Lung microvascular endothelial cell (primary cell): ENCODE measurements around the gene ABHD5. TPM values are rescaled to one million over a fixed set of nuclear protein-coding genes. Genes with fewer than 3 reads are reported as not detected.
A peak's percentile ranks its signal among the peaks of the same experiment; 100 is the strongest.

Experiments used
- DNase-seq, 2 donors: peaks; one replicate each; pipeline versions ENCODE4 v3.0.0 to v3.0.0-alpha.2; 2010; ENCODE audit warnings: low read depth in 2 of 2
- total RNA-seq: library from RNA; depleted of rRNA; stranded (reverse); fragments of >200 nt; gene quantifications from 2 replicates; pipeline ENCODE4 v1.2.1, GENCODE V29; 2014

Gene ABHD5
- total RNA-seq, 1 donor from 2014 or later: 9.1 TPM

- DNase-seq: no peak
Observed at GRCh38 chr3:43755516-43756200, 64.9 kb downstream of the ABHD5 start.

DNA sequence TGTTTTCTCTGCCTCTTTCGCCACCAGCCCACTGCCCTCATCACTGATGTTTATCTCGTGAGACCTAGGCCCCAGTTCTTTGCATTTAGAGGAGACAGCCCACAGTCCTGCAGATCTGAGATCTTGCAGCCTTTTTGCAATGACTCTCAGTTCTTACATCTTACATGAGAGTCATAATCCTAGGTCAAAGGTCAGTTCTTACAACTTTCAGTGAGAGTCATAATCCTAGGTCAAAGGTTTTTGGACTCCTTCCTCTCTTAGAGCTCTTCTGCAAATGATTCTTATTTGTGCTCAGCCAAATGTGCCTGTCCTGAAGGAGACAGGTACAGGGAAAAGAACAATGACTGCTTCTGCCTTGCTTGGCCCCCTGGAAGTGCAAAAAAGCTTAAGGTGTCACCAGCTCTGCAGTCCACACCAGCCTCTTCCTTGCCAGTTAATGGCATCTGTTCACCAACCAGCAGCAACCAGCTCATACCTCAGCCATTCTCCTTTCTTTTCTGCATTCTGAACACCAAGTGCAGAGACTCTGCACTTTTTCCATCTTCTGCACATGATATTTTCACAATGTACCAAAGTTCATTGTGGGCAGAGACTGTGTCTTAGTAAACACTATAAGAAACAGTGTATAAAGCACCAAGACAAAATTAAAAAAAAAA, 67.1 kb downstream of the ABHD5 start:
- no peak for DNase-seq

- DNase-seq: peak in 1 of 2 donors; percentile 7
Observed at GRCh38 chr3:43758592-43759225, 68.0 kb downstream of the ABHD5 start.

- peak; percentile 78 to 85 for DNase-seq
Observed at GRCh38 chr3:43759297-43759782, 68.6 kb downstream of the ABHD5 start.

GRCh38 chr3:43759938-43760337, 69.2 kb downstream of the ABHD5 start:
- DNase-seq: no peak

- DNase-seq: no peak
Observed at GRCh38 chr3:43760938-43761337, 70.2 kb downstream of the ABHD5 start.

GRCh38 chr3:43762451-43762850, 71.7 kb downstream of the ABHD5 start:
- no peak for DNase-seq

GRCh38 chr3:43764056-43764455, 73.3 kb downstream of the ABHD5 start:
- DNase-seq: no peak

DNA sequence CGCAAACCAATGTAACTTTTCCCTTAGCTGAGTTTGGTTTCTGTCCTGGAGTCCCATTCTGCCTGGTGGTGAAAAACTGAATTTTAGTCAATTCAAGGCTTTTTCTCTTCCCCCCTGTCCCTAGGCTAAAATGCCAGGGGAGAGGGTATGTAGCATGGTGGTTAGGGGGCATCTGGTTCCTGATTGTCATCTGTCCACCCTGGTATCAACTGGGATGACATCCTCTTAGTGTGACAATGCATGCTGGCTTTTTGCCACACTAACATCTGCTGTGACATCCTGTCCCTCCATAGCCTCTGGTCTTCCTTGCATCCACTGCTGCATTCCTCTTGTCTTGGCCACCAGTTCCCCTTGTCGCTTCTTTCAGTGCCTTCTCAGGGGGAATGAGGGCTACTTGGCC, 73.7 kb downstream of the ABHD5 start:
- DNase-seq: no peak

- no peak for DNase-seq
Observed at GRCh38 chr3:43765521-43765971, 74.8 kb downstream of the ABHD5 start.

DNA sequence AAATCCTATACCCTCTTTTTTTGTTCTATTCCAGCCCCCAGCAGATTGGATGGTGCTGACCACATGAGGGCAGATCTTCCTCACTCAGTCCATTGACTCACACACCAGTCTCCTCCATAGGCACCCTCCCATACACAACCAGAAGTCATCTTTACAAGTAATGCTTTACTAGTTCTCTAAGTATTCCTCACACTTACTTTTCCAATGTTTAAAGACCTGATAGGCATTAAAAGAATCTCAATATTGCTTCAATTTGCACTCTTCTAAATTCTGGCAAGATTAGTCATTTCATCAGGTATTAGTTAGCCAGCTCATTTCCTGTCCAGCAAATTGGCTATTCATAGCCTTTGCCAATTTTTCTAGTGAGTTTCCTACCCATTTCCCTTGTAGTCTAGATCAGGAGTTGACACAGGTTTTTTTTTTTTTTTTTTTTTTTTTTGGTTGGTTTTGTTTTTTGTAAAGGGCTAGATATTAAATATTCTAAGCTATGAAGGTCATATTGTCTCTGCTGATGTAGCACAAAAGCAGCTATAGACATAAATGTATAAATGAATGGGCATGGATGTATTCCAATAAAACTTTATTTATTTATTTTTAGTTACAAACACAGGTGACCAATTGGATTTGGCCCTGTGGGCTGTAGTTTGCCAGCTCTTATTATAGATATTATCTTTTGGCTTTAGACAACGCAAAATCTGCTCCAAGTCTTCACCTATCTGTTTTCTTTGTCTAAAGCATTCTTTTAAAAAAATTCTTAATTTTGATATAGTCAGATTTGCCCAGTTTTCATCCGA, 76.1 kb downstream of the ABHD5 start:
- DNase-seq: peak; percentile 73 to 84

- peak in 1 of 2 donors; percentile 67 for DNase-seq
Observed at GRCh38 chr3:43768381-43768973, 77.7 kb downstream of the ABHD5 start.

GRCh38 chr3:43769097-43769884, 78.6 kb downstream of the ABHD5 start:
- DNase-seq: peak; percentile 83 to 92

DNA sequence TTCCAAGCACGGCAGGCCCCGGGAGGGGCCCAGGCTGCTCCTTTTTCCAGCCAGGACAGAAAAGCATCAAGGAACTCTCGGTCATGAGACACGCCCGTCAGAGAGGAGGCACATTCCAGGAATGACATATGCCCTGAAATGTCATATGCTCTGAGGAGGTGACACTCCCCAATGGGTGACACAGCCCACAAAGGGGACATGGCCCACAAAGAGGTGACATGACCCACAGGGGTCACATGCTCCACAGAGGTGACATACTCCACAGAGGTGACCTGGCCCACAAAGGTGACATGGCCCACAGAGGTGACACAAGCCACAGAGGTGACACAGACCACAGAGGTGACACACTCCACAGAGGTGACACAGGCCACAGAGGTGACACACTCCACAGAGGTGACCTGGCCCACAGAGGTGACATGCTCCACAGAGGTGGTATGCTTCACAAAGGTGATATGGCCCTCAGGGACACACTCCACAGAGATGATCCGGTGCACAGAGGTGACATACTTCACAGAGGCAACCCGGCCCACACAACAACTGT, 79.2 kb downstream of the ABHD5 start:
- DNase-seq: no peak

DNA sequence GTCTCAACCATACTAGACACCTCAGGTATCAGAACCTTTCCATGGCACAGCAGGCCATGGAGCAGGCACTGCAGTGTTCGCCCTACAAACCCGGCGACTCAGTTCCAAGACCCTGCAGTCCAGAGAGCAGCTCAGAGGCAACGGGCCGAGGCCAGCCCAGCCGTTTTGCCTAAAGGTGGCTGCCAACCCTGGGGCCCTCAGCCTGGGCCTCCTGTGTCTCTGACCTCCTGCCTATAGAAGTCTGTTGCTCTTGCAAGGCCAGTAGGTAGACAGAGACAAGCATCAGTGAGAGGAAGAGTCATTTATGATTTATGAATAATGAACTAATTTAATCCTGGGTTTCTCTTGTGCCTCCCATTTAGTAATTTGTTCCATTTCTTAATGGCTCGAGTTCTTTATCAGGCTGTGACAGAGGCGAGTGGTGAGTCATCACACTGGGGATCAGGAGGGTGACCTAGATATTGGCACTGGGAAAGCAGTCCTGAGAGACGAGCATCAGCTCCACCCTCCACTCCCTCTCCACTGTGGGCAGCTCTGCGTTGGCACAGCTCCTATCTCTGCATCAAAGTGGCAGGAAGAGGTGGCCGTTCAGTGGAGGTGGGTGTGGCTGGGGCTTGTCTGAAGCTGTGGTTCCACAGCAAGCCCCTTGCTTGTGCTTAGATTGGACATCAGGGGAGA, 79.8 kb downstream of the ABHD5 start:
- DNase-seq: peak; percentile 45 to 52

DNA sequence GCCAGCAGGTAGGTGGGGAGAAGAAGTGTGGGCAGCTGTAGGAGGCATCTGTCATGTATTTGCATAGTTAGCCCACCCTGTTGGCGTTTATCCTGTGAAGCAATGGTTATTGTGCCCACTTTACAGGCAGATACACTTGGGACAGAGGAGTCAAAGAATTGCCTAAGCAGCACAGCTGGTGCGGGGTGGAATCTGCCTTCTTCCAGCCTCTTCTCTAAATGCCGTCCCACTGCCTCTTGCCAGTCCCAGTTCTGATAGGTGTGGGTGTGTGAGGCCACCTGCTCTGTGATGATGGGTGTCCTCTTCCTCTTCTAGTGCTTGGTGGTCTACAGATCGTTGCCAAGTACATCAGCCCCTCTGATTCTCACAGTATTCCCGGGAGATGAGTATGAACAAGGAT, 80.9 kb downstream of the ABHD5 start:
- DNase-seq: no peak

DNA sequence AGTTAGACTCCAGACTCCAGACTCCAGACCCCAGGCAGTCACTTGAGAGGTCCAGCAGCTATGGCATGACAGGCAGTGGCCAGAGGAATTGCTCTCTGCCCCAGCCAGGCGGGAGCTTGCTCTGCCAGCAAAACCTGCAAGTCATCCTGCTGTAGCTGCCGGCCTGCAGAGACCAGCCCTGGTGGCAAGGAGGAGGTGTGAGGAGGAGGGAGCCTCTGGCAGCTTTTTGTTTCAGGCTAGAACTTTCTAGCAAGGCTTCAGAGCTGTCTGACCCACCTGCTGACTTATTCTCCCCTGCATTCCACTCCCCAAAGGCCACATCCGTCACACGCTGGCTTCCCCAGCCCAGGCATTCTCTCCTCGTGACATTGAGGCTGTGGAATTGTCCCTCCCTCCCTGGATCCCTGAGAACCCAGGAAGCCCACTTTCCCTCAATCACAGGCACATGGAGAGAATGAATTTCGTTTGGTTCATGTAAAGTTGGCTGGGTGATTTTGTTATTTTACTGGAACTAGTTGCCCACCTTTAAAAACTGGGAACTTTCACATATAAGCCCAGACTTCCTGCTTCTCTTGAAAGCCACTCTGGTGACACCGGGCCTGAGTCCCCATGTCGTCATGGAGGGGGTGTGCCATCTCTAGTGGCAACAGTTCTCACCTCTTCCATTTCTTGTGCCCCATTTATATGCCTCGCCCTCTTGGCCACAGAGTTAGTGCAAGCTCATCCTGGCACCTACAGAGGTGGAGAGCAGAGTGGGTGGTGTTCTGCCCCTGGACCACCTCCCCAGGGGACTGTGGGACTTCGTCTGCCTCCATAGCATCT, 82.7 kb downstream of the ABHD5 start:
- DNase-seq: no peak

DNA sequence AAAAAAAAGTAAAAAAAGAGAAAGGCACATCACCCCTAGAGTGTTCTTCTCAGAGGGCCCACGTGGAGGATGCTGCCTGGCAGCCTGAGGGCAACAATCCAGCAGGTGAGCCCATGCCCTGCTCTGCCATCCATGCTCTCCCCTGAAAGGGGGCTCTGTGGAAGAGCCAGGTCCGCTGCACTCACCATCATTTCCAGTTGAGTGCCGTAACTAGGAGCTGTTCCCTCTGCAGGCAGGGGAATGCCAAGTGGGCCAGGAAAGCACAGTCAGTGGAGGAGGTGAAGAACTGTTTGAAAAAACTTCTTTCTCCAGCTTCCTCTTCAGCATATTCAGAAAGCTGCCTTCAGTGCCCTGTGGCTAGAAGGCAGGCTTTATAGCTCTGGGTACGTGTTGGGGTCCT, 84.1 kb downstream of the ABHD5 start:
- DNase-seq: no peak

DNA sequence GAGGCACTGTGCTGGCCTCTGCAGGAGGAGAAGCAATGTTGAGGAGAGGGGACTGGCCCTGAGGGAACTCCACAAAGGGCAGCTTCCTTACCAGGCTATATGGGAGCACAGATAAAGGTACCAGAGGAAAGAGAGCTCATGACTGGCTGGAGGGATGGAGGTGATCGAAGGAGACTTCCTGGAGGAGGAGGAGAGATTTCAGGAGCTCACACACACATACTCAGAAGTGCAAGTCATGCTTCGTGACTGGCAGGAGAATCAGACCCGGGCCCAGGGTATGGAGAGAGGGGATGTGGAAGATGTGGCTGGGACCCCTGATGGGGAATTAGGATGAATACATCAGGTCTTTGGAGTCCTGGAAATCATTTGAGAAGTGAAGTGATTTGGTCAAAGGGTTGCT, 85.4 kb downstream of the ABHD5 start:
- no peak for DNase-seq
